Spleen (tissue), 11 donors: ENCODE results near the gene AFAP1L2. TPM values are rescaled to one million over a fixed set of nuclear protein-coding genes. Genes with fewer than 3 reads are reported as not detected.

Source experiments
- DNase-seq: peaks from one replicate; pipeline ENCODE4 v3.0.0-alpha.2; 2020
- H3K27ac ChIP-seq, 8 donors: fragments of 200-600 bp; sonication (generic) in 7 of 8; 1 replicate in 4 of 8; 2 replicates in 4 of 8; pipeline versions ENCODE4 v1.5.0 to v1.8.0; 2016 to 2021; ENCODE audit warnings: inconsistent platforms in 4 of 8, mild to moderate bottlenecking in 4 of 8, moderate library complexity in 1 of 8
- H3K27me3 ChIP-seq, 7 donors: fragments of 200-600 bp; sonication (generic) in 6 of 7; replicated peaks in 1 of 7; 1 replicate in 4 of 7; 2 replicates in 3 of 7; pipeline versions ENCODE4 v1.5.0 to v1.8.0; 2016 to 2021; ENCODE audit warnings: inconsistent platforms in 3 of 7, mild to moderate bottlenecking in 1 of 7
- H3K36me3 ChIP-seq, 6 donors: fragments of 200-600 bp; sonication (generic) in 5 of 6; 1 replicate in 4 of 6; 2 replicates in 2 of 6; pipeline versions ENCODE4 v1.5.0 to v1.8.0; 2016 to 2021; ENCODE audit warnings: inconsistent platforms in 2 of 6
- H3K4me1 ChIP-seq, 6 donors: fragments of 200-600 bp; sonication (generic) in 5 of 6; 1 replicate in 3 of 6; 2 replicates in 3 of 6; pipeline versions ENCODE4 v1.5.0 to v1.8.0; 2016 to 2021; ENCODE audit warnings: inconsistent platforms in 3 of 6
- H3K4me3 ChIP-seq, 8 donors: fragments of 200-600 bp; sonication (generic) in 7 of 8; 1 replicate in 4 of 8; 2 replicates in 4 of 8; pipeline versions ENCODE4 v1.5.0 to v1.8.0; 2016 to 2021; ENCODE audit warnings: inconsistent platforms in 4 of 8, mild to moderate bottlenecking in 4 of 8, moderate library complexity in 2 of 8
- H3K9me3 ChIP-seq, 8 donors: fragments of 200-600 bp; sonication (generic) in 7 of 8; 1 replicate in 4 of 8; 2 replicates in 4 of 8; pipeline versions ENCODE4 v1.5.0 to v1.8.0; 2016 to 2021; ENCODE audit warnings: inconsistent platforms in 4 of 8
- POLR2A ChIP-seq, 3 donors: fragments of 450-650 bp; IDR thresholded peaks; one replicate each; pipeline ENCODE4 v1.5.1; 2017; ENCODE audit warnings: antibody characterized with exemption in 3 of 3, mild to moderate bottlenecking in 1 of 3
- POLR2AphosphoS5 ChIP-seq, 3 donors: sonication (generic); formaldehyde crosslinking; IDR thresholded peaks; one replicate each; pipeline ENCODE4 v1.5.1; 2017; ENCODE audit warnings: antibody characterized with exemption in 3 of 3
- WGBS, 5 donors: extraction: QIAGEN DNeasy Blood & Tissue Kit in 3 of 5; methylation state at CpG; one replicate each; pipeline versions ENCODE4 v1.1.5 to v1.1.7; 2013 to 2018; 5-methylcytosine and 5-hydroxymethylcytosine counted together
- intact Hi-C: fragments of 100-400 bp; cut with DNase I; formaldehyde crosslinking; loops from one replicate; pipeline ENCODE4 v1.15.0; 2023; ENCODE audit warnings: low total_unique reads
- polyA plus RNA-seq, 3 donors: library from polyadenylated mRNA; stranded (reverse); fragments of 200-250 nt; gene quantifications; one replicate each; pipeline ENCODE4 v1.2.1, GENCODE V29; 2013
- total RNA-seq, 7 donors: library from RNA; depleted of rRNA in 3 of 7; stranded (reverse); fragments of >200 nt in 3 of 7; fragmentation: NEBNext Ultra II Directional in 4 of 7; extraction: Animal tissue kit (Norgen Biotek cat#: 25700) in 4 of 7; gene quantifications; one replicate each; pipeline versions ENCODE4 v1.1.0 to v1.2.1, GENCODE V29; 2016 to 2021
- TF ChIP-seq, protein P1 (sequence below), 11 experiments: fragments of 200-600 bp in 7 of 11; fragments of 450-650 bp in 4 of 11; sonication (generic) in 4 of 11; IDR thresholded peaks in 8 of 11; conservative IDR thresholded peaks in 3 of 11; 1 replicate in 7 of 11; 2 replicates in 4 of 11; pipeline versions ENCODE4 v1.4.0 to v1.8.0; 2016 to 2021; ENCODE audit warnings: antibody characterized with exemption in 11 of 11, inconsistent platforms in 4 of 11, mild to moderate bottlenecking in 1 of 11
- donor health status: healthy with polysubstance abuse.
- donor health status: DM: no; HTN: no; CAD: no; lungs with moderate emphysema.
- donor health status: DM: no; HTN: no; CAD: no.
- donor health status: Bipolar disorder and iron deficiency.
- donor health status: healthy.
- donor health status: DM: no; HTN: no; CAD: no.
- donor health status: DM: yes; HTN: yes; CAD: no.

Gene AFAP1L2
- total and polyA plus RNA-seq, 10 donors: 18.3 to 273 (median 180) TPM

DNA sequence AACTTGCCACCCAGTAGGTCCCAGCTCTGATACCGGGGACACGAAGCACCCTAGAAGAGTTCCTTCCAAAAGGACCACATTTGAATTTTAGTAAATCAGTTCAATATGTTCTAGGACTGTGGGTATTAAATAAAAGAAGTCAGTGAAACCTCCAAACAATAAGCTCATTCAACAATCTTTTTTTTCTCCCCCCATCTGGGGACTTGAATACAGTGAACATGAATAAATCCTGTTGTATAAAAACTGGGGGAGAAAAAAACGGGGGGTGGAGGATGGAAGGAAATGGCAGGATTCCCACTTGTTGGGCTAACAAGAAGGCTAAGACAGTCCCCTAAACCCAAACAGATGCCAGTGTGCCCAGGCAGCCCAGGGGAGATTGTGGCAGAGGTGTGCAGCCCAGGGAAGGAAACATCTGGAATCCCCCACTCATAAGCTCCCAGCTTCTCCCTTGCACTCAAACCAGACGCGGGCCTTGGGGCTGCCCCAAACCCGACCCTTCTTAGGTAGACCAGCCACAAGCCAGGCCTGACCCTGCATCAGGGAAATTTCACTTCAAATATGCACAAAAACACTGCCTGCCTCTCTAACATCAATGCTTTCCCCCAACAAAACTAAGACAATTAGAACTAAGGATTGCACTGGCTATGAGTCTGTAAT lies 8.8 kb downstream of the AFAP1L2 start:
- Histone ChIP-seq H3K27ac (peak overlapping the region in 4 of 8 donors; percentile 87 to 95 (median 90)), H3K9me3 (no peaks in the 10 kb centered on the region), H3K36me3 (peaks cover 0 to 5% (median 0%) of the 10 kb centered on the region in 6 donors), H3K27me3 (peaks cover 0 to 62% (median 0%) of the 10 kb centered on the region in 7 donors), H3K4me3 (no peak overlapping the region), H3K4me1 (peaks cover 10 to 100% (median 68%) of the 10 kb centered on the region in 6 donors)
- TF ChIP-seq POLR2A (IDR thresholded peaks at IDR 0.05): no peak
- TF ChIP-seq POLR2AphosphoS5 (IDR thresholded peaks at IDR 0.05): peak in 1 of 3 donors; percentile 26
- TF ChIP-seq, protein P1, sequence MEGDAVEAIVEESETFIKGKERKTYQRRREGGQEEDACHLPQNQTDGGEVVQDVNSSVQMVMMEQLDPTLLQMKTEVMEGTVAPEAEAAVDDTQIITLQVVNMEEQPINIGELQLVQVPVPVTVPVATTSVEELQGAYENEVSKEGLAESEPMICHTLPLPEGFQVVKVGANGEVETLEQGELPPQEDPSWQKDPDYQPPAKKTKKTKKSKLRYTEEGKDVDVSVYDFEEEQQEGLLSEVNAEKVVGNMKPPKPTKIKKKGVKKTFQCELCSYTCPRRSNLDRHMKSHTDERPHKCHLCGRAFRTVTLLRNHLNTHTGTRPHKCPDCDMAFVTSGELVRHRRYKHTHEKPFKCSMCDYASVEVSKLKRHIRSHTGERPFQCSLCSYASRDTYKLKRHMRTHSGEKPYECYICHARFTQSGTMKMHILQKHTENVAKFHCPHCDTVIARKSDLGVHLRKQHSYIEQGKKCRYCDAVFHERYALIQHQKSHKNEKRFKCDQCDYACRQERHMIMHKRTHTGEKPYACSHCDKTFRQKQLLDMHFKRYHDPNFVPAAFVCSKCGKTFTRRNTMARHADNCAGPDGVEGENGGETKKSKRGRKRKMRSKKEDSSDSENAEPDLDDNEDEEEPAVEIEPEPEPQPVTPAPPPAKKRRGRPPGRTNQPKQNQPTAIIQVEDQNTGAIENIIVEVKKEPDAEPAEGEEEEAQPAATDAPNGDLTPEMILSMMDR (IDR thresholded peaks at IDR 0.05 in 8 of 11, conservative IDR thresholded peaks at IDR 0.05 in 3 of 11): no peak
- no peak for DNase-seq
- intact Hi-C loops: no loop called here
- 54 to 60% (median 59%) methylated on average over 6 of the region's 6 CpGs for WGBS, 5 donors

DNA sequence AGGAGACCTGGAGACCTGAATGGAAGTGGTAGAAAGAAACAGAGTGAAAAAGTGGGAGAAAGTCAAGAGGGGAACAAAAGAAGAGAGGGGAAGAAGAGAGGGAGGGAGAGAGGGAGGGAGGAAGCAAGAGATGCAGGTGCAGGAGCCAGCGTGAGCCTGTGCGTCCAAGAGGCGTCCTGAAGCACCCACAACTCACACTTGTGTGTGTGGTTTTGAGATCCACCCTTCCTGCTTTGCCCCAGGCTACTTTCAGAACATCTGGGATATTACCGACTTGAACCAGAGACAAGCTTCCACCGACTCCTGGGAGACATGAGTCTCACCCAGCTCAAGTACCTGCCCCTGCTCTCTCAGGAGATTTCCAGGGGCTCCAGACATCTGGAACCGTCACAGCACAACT lies 9.8 kb downstream of the AFAP1L2 start:
- Histone ChIP-seq H3K9me3 (no peaks in the 10 kb centered on the region), H3K4me3 (no peak overlapping the region), H3K27me3 (peaks cover 0 to 53% (median 0%) of the 10 kb centered on the region in 7 donors), H3K36me3 (peaks cover 0 to 5% (median 0%) of the 10 kb centered on the region in 6 donors), H3K4me1 (peaks cover 15 to 99% (median 68%) of the 10 kb centered on the region in 6 donors), H3K27ac (peak overlapping the region in 6 of 8 donors; percentile 11 to 70 (median 59))
- DNase-seq: no peak
- TF ChIP-seq, protein P1 (IDR thresholded peaks at IDR 0.05 in 8 of 11, conservative IDR thresholded peaks at IDR 0.05 in 3 of 11): no peak
- TF ChIP-seq POLR2A (IDR thresholded peaks at IDR 0.05): no peak
- TF ChIP-seq POLR2AphosphoS5 (IDR thresholded peaks at IDR 0.05): no peak
- intact Hi-C loops: no loop called here
- WGBS, 5 donors: 32 to 44% (median 43%) methylated on average over 6 of the region's 6 CpGs

DNA sequence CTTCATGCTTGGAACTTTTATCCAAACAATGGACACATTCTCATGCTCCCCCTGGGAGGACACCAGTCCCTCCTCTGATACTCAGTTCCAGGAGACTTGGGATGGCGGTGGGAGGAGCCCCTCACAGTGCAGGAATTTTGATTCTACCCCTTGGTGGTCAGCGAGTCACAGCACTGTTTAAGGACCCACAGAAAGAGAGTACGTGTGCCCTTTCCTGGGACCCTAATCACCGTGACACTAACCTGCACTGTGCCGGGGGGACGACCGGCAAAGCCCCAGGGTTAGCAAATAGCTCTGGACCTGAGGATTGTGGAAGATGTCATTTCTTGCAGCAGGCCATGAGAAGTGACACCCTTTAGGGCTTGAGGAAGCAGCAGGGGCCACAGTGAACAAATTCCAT lies 10.4 kb downstream of the AFAP1L2 start:
- Histone ChIP-seq H3K27ac (peak overlapping the region in 6 of 8 donors; percentile 16 to 70 (median 59)), H3K9me3 (no peaks in the 10 kb centered on the region), H3K4me1 (peaks cover 22 to 99% (median 67%) of the 10 kb centered on the region in 6 donors), H3K4me3 (no peak overlapping the region), H3K36me3 (peaks cover 0 to 5% (median 0%) of the 10 kb centered on the region in 6 donors), H3K27me3 (peaks cover 0 to 47% (median 0%) of the 10 kb centered on the region in 7 donors)
- intact Hi-C loops: no loop called here
- TF ChIP-seq, protein P1 (IDR thresholded peaks at IDR 0.05 in 8 of 11, conservative IDR thresholded peaks at IDR 0.05 in 3 of 11): no peak
- TF ChIP-seq POLR2AphosphoS5 (IDR thresholded peaks at IDR 0.05) (no peak), POLR2A (IDR thresholded peaks at IDR 0.05) (no peak)
- DNase-seq: no peak
- WGBS, 5 donors: 89 to 97% (median 94%) methylated on average over 7 of the region's 7 CpGs

DNA sequence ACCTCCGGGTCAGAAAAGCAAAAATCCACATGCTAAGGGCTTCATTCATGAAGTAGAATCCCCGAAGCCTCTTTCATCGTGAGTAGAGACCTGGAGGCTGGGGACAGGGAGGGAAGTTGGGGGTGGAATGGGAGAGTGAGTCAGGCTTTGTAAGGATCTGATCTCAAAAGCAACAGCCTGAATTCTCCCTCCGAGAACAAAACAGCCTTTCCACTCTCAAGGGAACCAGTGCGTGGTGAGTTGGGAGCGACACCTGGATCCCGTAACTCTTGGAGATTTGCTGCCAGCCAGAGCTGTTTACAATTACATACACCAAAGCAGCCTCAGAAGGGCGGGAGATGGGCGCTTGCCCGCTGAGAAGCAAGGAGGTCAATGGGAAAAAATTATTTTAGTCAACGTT lies 10.8 kb downstream of the AFAP1L2 start:
- Histone ChIP-seq H3K27ac (peak overlapping the region in 6 of 8 donors; percentile 16 to 70 (median 59)), H3K9me3 (no peaks in the 10 kb centered on the region), H3K4me3 (no peak overlapping the region), H3K27me3 (peaks cover 0 to 43% (median 0%) of the 10 kb centered on the region in 7 donors), H3K4me1 (peaks cover 26 to 99% (median 65%) of the 10 kb centered on the region in 6 donors), H3K36me3 (peaks cover 0 to 5% (median 0%) of the 10 kb centered on the region in 6 donors)
- intact Hi-C loops: no loop called here
- no peak for DNase-seq
- WGBS, 5 donors: 69 to 82% (median 79%) methylated on average over 11 of the region's 11 CpGs
- TF ChIP-seq POLR2AphosphoS5 (IDR thresholded peaks at IDR 0.05): no peak
- TF ChIP-seq, protein P1 (IDR thresholded peaks at IDR 0.05 in 8 of 11, conservative IDR thresholded peaks at IDR 0.05 in 3 of 11): no peak
